Mesenchymal stem cell (in vitro differentiated cells and primary cell): ENCODE measurements around the gene SST.

Experiments used
- DNase-seq: peaks from one replicate; pipeline ENCODE4 v3.0.0-alpha.2; 2013
- H2AFZ ChIP-seq: one replicate; pipeline ENCODE4 v1.6.1; 2013; ENCODE audit warnings: low read depth, mild to moderate bottlenecking, control low read depth, inconsistent platforms, low read length, moderate library complexity
- H2AK5ac ChIP-seq: 2 replicates; pipeline ENCODE4 v1.6.1; 2013; ENCODE audit warnings: low read length, moderate library complexity, mild to moderate bottlenecking, inconsistent platforms; ENCODE audit not compliant: severe bottlenecking
- H2BK120ac ChIP-seq: one replicate; pipeline ENCODE4 v1.6.1; 2013; ENCODE audit warnings: low read depth, mild to moderate bottlenecking, inconsistent platforms, low read length, moderate library complexity
- H2BK12ac ChIP-seq, 2 experiments: one replicate each; pipeline ENCODE4 v1.6.1; 2013; ENCODE audit warnings: inconsistent platforms in 2 of 2, low read length in 2 of 2, mild to moderate bottlenecking in 2 of 2, moderate library complexity in 2 of 2, control low read depth in 1 of 2
- H2BK15ac ChIP-seq: one replicate; pipeline ENCODE4 v1.6.1; 2013; ENCODE audit warnings: mild to moderate bottlenecking, low read depth, inconsistent platforms; ENCODE audit not compliant: poor library complexity, severe bottlenecking
- H2BK5ac ChIP-seq: 2 replicates; pipeline ENCODE4 v1.6.1; 2013; ENCODE audit warnings: low read depth, mild to moderate bottlenecking, low read length, control low read depth, inconsistent platforms; ENCODE audit not compliant: poor library complexity, severe bottlenecking
- H3K14ac ChIP-seq, 2 experiments: one replicate each; pipeline ENCODE4 v1.6.1; 2013; ENCODE audit warnings: inconsistent platforms in 2 of 2, low read length in 2 of 2, control low read depth in 1 of 2, mild to moderate bottlenecking in 1 of 2, moderate library complexity in 1 of 2
- H3K18ac ChIP-seq, 2 experiments: one replicate each; pipeline ENCODE4 v1.6.1; 2013; ENCODE audit warnings: inconsistent platforms in 2 of 2, low read length in 2 of 2, control low read depth in 1 of 2, low read depth in 1 of 2, mild to moderate bottlenecking in 1 of 2
- H3K23ac ChIP-seq, 2 experiments: one replicate each; pipeline ENCODE4 v1.6.1; 2013; ENCODE audit warnings: inconsistent platforms in 2 of 2, low read length in 2 of 2, mild to moderate bottlenecking in 2 of 2, moderate library complexity in 2 of 2, control low read depth in 1 of 2
- H3K27ac ChIP-seq: 2 replicates; pipeline ENCODE4 v1.5.1; 2013; ENCODE audit warnings: mild to moderate bottlenecking, moderate library complexity, low read length, control low read depth, inconsistent platforms; ENCODE audit not compliant: poor library complexity, severe bottlenecking
- H3K27me3 ChIP-seq, 2 experiments: 2 replicates each; pipeline versions ENCODE4 v1.6.1 to v1.7.0; 2013; ENCODE audit warnings: low read length in 2 of 2, mild to moderate bottlenecking in 2 of 2, moderate library complexity in 2 of 2, control low read depth in 1 of 2, inconsistent platforms in 1 of 2; ENCODE audit not compliant: control insufficient read depth in 1 of 2, insufficient read depth in 1 of 2
- H3K36me3 ChIP-seq, 2 experiments: 2 replicates each; pipeline versions ENCODE4 v1.6.1 to v1.7.0; 2013; ENCODE audit warnings: low read length in 2 of 2, control low read depth in 1 of 2, inconsistent platforms in 1 of 2, low read depth in 1 of 2, mild to moderate bottlenecking in 1 of 2; ENCODE audit not compliant: insufficient read depth in 2 of 2, control insufficient read depth in 1 of 2
- H3K4ac ChIP-seq, 2 experiments: one replicate each; pipeline ENCODE4 v1.6.1; 2013; ENCODE audit warnings: inconsistent platforms in 2 of 2, low read length in 2 of 2, mild to moderate bottlenecking in 2 of 2, moderate library complexity in 2 of 2, control low read depth in 1 of 2, low read depth in 1 of 2
- H3K4me1 ChIP-seq: 2 replicates; pipeline ENCODE4 v1.6.1; 2013; ENCODE audit warnings: low read depth, low read length, control low read depth; ENCODE audit not compliant: control insufficient read depth, insufficient read depth
- H3K4me2 ChIP-seq: 2 replicates; pipeline ENCODE4 v1.6.1; 2013; ENCODE audit warnings: low read length, mild to moderate bottlenecking, inconsistent platforms; ENCODE audit not compliant: poor library complexity, severe bottlenecking
- H3K4me3 ChIP-seq, 2 experiments: 2 replicates each; pipeline versions ENCODE4 v1.5.1 to v1.7.0; 2013; ENCODE audit warnings: low read length in 2 of 2, mild to moderate bottlenecking in 2 of 2, control low read depth in 1 of 2, low read depth in 1 of 2; ENCODE audit not compliant: insufficient read depth in 1 of 2
- H3K79me1 ChIP-seq: replicated peaks from 2 replicates; pipeline ENCODE4 v1.6.1; 2013; ENCODE audit warnings: mild to moderate bottlenecking, control low read depth, low read length, inconsistent platforms; ENCODE audit not compliant: poor library complexity, severe bottlenecking
- H3K9ac ChIP-seq: 2 replicates; pipeline ENCODE4 v1.7.0; 2013; ENCODE audit warnings: mild to moderate bottlenecking, low read length, moderate library complexity
- H3K9me3 ChIP-seq: 2 replicates; pipeline ENCODE4 v1.7.0; 2013; ENCODE audit warnings: mild to moderate bottlenecking, low read length; ENCODE audit not compliant: control insufficient read depth
- H4K8ac ChIP-seq: one replicate; pipeline ENCODE4 v1.6.1; 2013; ENCODE audit warnings: inconsistent platforms, mild to moderate bottlenecking, low read length, moderate library complexity
- H4K91ac ChIP-seq: one replicate; pipeline ENCODE4 v1.6.1; 2013; ENCODE audit warnings: mild to moderate bottlenecking, low read length, inconsistent platforms
- WGBS: methylation state at CpG from one replicate; pipeline ENCODE4 v1.1.7; 2013; ENCODE audit warnings: mixed read lengths; 5-methylcytosine and 5-hydroxymethylcytosine counted together

The SST gene

DNA sequence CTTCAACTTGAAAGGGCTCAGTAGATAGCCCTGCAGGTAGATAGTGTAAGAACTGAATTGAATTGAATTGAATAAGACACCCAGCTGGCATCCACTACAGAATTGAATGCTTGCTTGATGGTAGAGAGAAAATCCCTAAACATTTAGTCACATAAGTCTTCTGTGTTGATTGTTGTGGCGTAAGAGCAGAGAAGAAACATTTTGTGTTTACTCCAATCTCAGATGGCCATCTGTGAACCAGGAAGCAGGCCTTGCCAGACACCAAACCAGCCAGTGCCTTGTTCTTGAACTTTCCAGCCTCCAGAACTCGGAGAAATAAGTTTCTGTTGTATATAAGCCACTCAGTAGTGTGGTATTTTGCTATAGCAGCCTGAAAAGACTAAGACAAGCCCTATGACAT is 43.6 kb downstream of the SST start:
- no peaks in the 10 kb centered on the region for H3K4me1 ChIP-seq
- H4K91ac ChIP-seq, result no peak overlapping the region
- H2AK5ac ChIP-seq, result no peak overlapping the region
- H2BK120ac ChIP-seq, result no peak overlapping the region
- no peak overlapping the region for H3K4me3 ChIP-seq
- H2BK5ac ChIP-seq, result no peak overlapping the region
- H3K14ac ChIP-seq, result no peak overlapping the region
- H3K9me3 ChIP-seq, result no peaks in the 10 kb centered on the region
- H4K8ac ChIP-seq, result no peak overlapping the region
- H3K27me3 ChIP-seq, result peaks cover 0 to 3% of the 10 kb centered on the region in 2 experiments
- no peaks in the 10 kb centered on the region for H3K79me1 ChIP-seq
- no peak overlapping the region for H2AFZ ChIP-seq
- H3K4ac ChIP-seq, result no peak overlapping the region
- H3K18ac ChIP-seq, result no peak overlapping the region
- H3K4me2 ChIP-seq, result no peak overlapping the region
- H3K9ac ChIP-seq, result no peak overlapping the region
- no peak overlapping the region for H3K23ac ChIP-seq
- peak; percentile 63 for DNase-seq
- H3K36me3 ChIP-seq, result no peaks in the 10 kb centered on the region
- no peak overlapping the region for H3K27ac ChIP-seq
- 55% methylated on average over 2 of the region's 2 CpGs for WGBS
- H2BK12ac ChIP-seq, result no peak overlapping the region
- no peak overlapping the region for H2BK15ac ChIP-seq

DNA sequence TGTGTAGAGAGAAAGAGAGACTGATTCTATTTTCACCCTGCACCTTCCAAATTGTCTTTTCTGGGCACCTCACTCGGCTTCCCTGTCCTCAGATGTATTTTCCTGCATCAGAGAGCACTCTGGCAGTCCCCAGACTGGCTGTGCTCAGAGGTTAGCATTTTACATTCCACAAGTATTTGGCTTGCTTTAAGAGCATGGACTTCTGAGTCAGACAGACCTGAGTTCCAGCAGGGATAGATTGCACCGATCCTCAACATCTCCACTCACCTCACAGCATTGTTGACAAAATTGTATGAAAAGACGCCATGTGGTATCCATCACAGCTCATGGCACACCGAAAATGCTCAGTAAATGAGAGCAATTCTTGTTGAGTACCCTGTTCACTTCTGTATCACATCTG is 45.6 kb downstream of the SST start:
- Histone ChIP-seq H3K9me3 (no peaks in the 10 kb centered on the region), H4K91ac (no peak overlapping the region), H3K79me1 (no peaks in the 10 kb centered on the region), H3K4me2 (no peak overlapping the region), H3K23ac (no peak overlapping the region), H3K18ac (no peak overlapping the region), H2AFZ (no peak overlapping the region), H2BK15ac (no peak overlapping the region), H2BK120ac (no peak overlapping the region), H3K9ac (no peak overlapping the region), H3K4me3 (no peak overlapping the region), H3K27ac (no peak overlapping the region), H2BK12ac (no peak overlapping the region), H3K14ac (no peak overlapping the region), H2BK5ac (no peak overlapping the region), H3K36me3 (no peaks in the 10 kb centered on the region), H3K27me3 (peaks cover 0 to 7% of the 10 kb centered on the region in 2 experiments), H2AK5ac (no peak overlapping the region), H3K4ac (no peak overlapping the region), H3K4me1 (no peaks in the 10 kb centered on the region), H4K8ac (no peak overlapping the region)
- WGBS, result 88% methylated on average over 4 of the region's 4 CpGs
- DNase-seq, result no peak

DNA sequence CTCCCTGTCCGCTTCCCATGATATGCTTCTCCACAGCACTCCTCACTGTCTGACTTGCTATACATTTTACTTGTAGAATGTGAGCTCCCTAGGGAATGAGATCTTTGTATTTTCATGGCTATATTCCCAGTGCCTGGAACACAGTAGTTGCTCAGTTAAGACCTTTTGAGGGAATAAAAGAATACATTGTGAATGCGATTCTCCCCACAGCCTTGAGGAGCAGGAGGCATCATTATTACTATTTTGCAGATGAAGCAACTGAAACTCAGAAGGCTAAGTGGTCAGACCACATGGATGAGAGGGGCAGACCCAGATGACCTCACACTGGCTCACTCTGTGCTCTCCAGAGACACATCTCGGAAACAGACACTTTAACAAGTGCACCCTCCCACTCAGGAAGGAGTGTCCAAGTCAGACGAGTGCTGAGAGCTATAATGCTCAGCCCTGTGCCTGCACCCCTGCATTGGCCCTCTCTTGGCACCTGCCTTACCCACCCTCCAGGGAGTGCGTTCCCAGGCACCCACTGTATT is 46.8 kb downstream of the SST start:
- H3K36me3 ChIP-seq, result no peaks in the 10 kb centered on the region
- H2BK120ac ChIP-seq, result no peak overlapping the region
- no peak overlapping the region for H2BK12ac ChIP-seq
- peak; percentile 7 for DNase-seq
- H3K79me1 ChIP-seq, result no peaks in the 10 kb centered on the region
- H2AK5ac ChIP-seq, result no peak overlapping the region
- H4K91ac ChIP-seq, result no peak overlapping the region
- no peak overlapping the region for H3K18ac ChIP-seq
- no peaks in the 10 kb centered on the region for H3K4me1 ChIP-seq
- no peak overlapping the region for H4K8ac ChIP-seq
- no peak overlapping the region for H3K4ac ChIP-seq
- no peaks in the 10 kb centered on the region for H3K9me3 ChIP-seq
- no peak overlapping the region for H2BK5ac ChIP-seq
- H3K23ac ChIP-seq, result no peak overlapping the region
- H3K4me2 ChIP-seq, result no peak overlapping the region
- peaks cover 0 to 7% of the 10 kb centered on the region in 2 experiments for H3K27me3 ChIP-seq
- H3K9ac ChIP-seq, result no peak overlapping the region
- H3K27ac ChIP-seq, result no peak overlapping the region
- H3K14ac ChIP-seq, result no peak overlapping the region
- no peak overlapping the region for H2BK15ac ChIP-seq
- H3K4me3 ChIP-seq, result no peak overlapping the region
- H2AFZ ChIP-seq, result no peak overlapping the region
- WGBS, result 50% methylated on average over 3 of the region's 5 CpGs

DNA sequence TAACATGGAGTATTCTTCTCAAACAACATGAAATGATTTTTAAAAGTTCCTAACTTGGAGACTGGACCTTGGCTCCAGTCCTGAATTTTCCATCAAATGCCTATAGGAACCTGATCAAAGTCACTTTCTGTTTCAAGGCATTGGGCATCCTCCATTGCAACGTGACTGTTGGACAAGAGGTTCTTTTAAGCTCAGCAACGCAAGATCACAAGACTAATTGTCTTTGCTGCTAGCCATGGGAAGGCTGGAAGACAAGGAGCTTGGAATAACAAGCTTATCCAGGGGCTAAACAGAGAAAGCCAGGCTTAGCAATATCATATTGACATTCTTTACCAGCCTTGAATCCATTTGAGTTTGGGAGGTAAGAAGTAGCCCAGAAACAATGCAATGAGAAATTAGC is 48.3 kb downstream of the SST start:
- Histone ChIP-seq H3K27ac (no peak overlapping the region), H2BK5ac (no peak overlapping the region)

More for the DNA sequence above, 48.3 kb downstream of the SST start:
- H3K36me3 ChIP-seq, result no peaks in the 10 kb centered on the region
- 54% methylated on average over 2 of the region's 2 CpGs for WGBS
- no peak overlapping the region for H3K4me2 ChIP-seq
- H3K14ac ChIP-seq, result no peak overlapping the region
- H3K9me3 ChIP-seq, result no peaks in the 10 kb centered on the region
- H3K4me1 ChIP-seq, result no peaks in the 10 kb centered on the region
- H3K27me3 ChIP-seq, result peaks cover 0 to 7% of the 10 kb centered on the region in 2 experiments
- no peak overlapping the region for H2BK12ac ChIP-seq
- no peak overlapping the region for H2AFZ ChIP-seq
- H2BK120ac ChIP-seq, result no peak overlapping the region
- H4K8ac ChIP-seq, result no peak overlapping the region
- no peak overlapping the region for H3K9ac ChIP-seq
- H2BK15ac ChIP-seq, result no peak overlapping the region
- H4K91ac ChIP-seq, result no peak overlapping the region
- no peak overlapping the region for H3K4me3 ChIP-seq
- H3K23ac ChIP-seq, result no peak overlapping the region
- no peak overlapping the region for H3K18ac ChIP-seq
- no peak overlapping the region for H3K4ac ChIP-seq
- no peak overlapping the region for H2AK5ac ChIP-seq
- DNase-seq, result no peak
- H3K79me1 ChIP-seq, result no peaks in the 10 kb centered on the region
